ENCODE measurements around the gene STKLD1. TPM values are rescaled to one million over a fixed set of nuclear protein-coding genes. Genes with fewer than 3 reads are reported as not detected.

STKLD1 gene
- total RNA-seq, 2 donors from 2014 or later: 0.95 TPM; not detected in 1

DNA sequence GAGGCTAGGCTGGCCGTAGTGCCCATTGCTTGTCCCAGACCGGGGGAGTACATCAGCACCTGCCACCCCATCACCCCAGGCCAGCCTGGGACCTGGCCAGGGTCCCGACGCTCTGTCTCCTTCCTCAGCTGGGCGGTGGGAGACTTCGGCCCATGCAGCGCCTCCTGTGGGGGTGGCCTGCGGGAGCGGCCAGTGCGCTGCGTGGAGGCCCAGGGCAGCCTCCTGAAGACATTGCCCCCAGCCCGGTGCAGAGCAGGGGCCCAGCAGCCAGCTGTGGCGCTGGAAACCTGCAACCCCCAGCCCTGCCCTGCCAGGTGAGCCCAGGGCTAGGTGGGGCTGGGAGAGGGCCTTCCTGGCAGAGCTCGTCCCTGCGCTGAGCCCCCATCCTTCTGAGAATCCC, 67.1 kb downstream of the STKLD1 start:
- Histone ChIP-seq H3K9ac (ENCODE audit: extremely low read depth, low read length, poor library complexity, severe bottlenecking) (no peak overlapping the region), H3K27ac (ENCODE audit: low read depth, low read length) (no peak overlapping the region), H3K36me3 (ENCODE audit: control insufficient read depth, insufficient read depth, low read length) (no peaks in the 10 kb centered on the region), H3K9me3 (ENCODE audit: control insufficient read depth, low read length) (no peaks in the 10 kb centered on the region), H3K4me3 (ENCODE audit: low read length) (no peak overlapping the region), H3K4me1 (ENCODE audit: control insufficient read depth, insufficient read depth, low read length) (no peaks in the 10 kb centered on the region), H3K27me3 (ENCODE audit: control insufficient read depth, insufficient read depth, low read length, poor library complexity, severe bottlenecking) (no peaks in the 10 kb centered on the region)
- DNase-seq: no peak
- WGBS, 2 experiments (ENCODE audit: insufficient coverage in 1 of 2, insufficient read length in 1 of 2): 91 to 93% methylated on average over 7 to 15 of the region's 15 CpGs
- TF ChIP-seq, protein P1, sequence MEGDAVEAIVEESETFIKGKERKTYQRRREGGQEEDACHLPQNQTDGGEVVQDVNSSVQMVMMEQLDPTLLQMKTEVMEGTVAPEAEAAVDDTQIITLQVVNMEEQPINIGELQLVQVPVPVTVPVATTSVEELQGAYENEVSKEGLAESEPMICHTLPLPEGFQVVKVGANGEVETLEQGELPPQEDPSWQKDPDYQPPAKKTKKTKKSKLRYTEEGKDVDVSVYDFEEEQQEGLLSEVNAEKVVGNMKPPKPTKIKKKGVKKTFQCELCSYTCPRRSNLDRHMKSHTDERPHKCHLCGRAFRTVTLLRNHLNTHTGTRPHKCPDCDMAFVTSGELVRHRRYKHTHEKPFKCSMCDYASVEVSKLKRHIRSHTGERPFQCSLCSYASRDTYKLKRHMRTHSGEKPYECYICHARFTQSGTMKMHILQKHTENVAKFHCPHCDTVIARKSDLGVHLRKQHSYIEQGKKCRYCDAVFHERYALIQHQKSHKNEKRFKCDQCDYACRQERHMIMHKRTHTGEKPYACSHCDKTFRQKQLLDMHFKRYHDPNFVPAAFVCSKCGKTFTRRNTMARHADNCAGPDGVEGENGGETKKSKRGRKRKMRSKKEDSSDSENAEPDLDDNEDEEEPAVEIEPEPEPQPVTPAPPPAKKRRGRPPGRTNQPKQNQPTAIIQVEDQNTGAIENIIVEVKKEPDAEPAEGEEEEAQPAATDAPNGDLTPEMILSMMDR (conservative IDR thresholded peaks at IDR 0.05): no peak
- Mint-ChIP-seq H3K27me3 (ENCODE audit: insufficient read depth) (no peaks in the 10 kb centered on the region), H3K36me3 (ENCODE audit: low read depth) (no peaks in the 10 kb centered on the region), H3K9me3 (no peaks in the 10 kb centered on the region), H3K4me3 (no peak overlapping the region), H3K27ac (no peak overlapping the region), H3K4me1 (no peaks in the 10 kb centered on the region)

DNA sequence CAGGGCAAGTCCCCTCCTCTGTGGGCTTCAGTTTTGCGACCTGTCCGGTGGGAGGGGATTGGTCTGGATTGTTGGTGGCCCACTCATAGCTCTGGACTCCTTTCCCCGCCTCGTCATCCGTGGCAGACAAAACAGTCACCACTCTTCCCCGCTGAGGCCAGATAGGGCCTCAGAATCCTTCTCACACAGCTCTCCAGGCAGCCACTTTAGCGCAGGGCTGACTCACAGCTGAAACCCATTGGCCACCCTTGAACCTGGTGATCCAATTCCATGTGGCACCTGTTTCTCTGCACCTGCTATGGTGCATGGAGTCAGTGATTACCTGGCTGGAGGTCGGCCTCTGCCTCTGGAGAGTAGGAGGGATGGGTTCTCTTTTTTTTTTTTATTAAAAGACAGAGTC, 67.8 kb downstream of the STKLD1 start:
- TF ChIP-seq, protein P1 (conservative IDR thresholded peaks at IDR 0.05): no peak
- Mint-ChIP-seq H3K4me1 (no peaks in the 10 kb centered on the region), H3K27me3 (ENCODE audit: insufficient read depth) (no peaks in the 10 kb centered on the region), H3K36me3 (ENCODE audit: low read depth) (no peaks in the 10 kb centered on the region), H3K4me3 (no peak overlapping the region), H3K27ac (no peak overlapping the region), H3K9me3 (no peaks in the 10 kb centered on the region)
- no peaks in the 10 kb centered on the region for H3K36me3 ChIP-seq (ENCODE audit: control insufficient read depth, insufficient read depth, low read length)
- H3K9ac ChIP-seq (ENCODE audit: extremely low read depth, low read length, poor library complexity, severe bottlenecking): no peak overlapping the region
- DNase-seq: no peak
- no peaks in the 10 kb centered on the region for H3K9me3 ChIP-seq (ENCODE audit: control insufficient read depth, low read length)
- no peak overlapping the region for H3K4me3 ChIP-seq (ENCODE audit: low read length)
- no peaks in the 10 kb centered on the region for H3K27me3 ChIP-seq (ENCODE audit: control insufficient read depth, insufficient read depth, low read length, poor library complexity, severe bottlenecking)
- H3K4me1 ChIP-seq (ENCODE audit: control insufficient read depth, insufficient read depth, low read length): no peaks in the 10 kb centered on the region
- H3K27ac ChIP-seq (ENCODE audit: low read depth, low read length): no peak overlapping the region
- 83 to 89% methylated on average over 6 to 8 of the region's 8 CpGs for WGBS, 2 experiments (ENCODE audit: insufficient coverage in 1 of 2, insufficient read length in 1 of 2)

GRCh38 chr9:133445293-133445969, 69.3 kb downstream of the STKLD1 start:
- Mint-ChIP-seq H3K27me3 (ENCODE audit: insufficient read depth) (no peaks in the 10 kb centered on the region), H3K27ac (no peak overlapping the region), H3K4me1 (no peaks in the 10 kb centered on the region), H3K36me3 (ENCODE audit: low read depth) (no peaks in the 10 kb centered on the region), H3K9me3 (no peaks in the 10 kb centered on the region), H3K4me3 (no peak overlapping the region)
- Histone ChIP-seq H3K9ac (ENCODE audit: extremely low read depth, low read length, poor library complexity, severe bottlenecking) (no peak overlapping the region), H3K36me3 (ENCODE audit: control insufficient read depth, insufficient read depth, low read length) (no peaks in the 10 kb centered on the region), H3K4me3 (ENCODE audit: low read length) (no peak overlapping the region), H3K9me3 (ENCODE audit: control insufficient read depth, low read length) (no peaks in the 10 kb centered on the region), H3K27ac (ENCODE audit: low read depth, low read length) (no peak overlapping the region), H3K4me1 (ENCODE audit: control insufficient read depth, insufficient read depth, low read length) (no peaks in the 10 kb centered on the region), H3K27me3 (ENCODE audit: control insufficient read depth, insufficient read depth, low read length, poor library complexity, severe bottlenecking) (no peaks in the 10 kb centered on the region)
- no peak for DNase-seq
- TF ChIP-seq, protein P1 (conservative IDR thresholded peaks at IDR 0.05): no peak
- 87 to 89% methylated on average over 21 to 23 of the region's 23 CpGs for WGBS, 2 experiments (ENCODE audit: insufficient coverage in 1 of 2, insufficient read length in 1 of 2)
